Muscle of leg (tissue), 11 donors: Measurements from ENCODE around the gene PRKG2. TPM values are rescaled to one million over a fixed set of nuclear protein-coding genes. Genes with fewer than 3 reads are reported as not detected.

ENCODE experiments used
- DNase-seq: peaks from one replicate; pipeline ENCODE4 v3.0.0; 2013
- H3K27ac ChIP-seq: one replicate; pipeline ENCODE4 v1.5.1; 2013; ENCODE audit warnings: mild to moderate bottlenecking, low read length, control low read depth
- H3K27me3 ChIP-seq: one replicate; pipeline ENCODE4 v1.6.1; 2013; ENCODE audit warnings: low read length; ENCODE audit not compliant: control insufficient read depth, insufficient read depth
- H3K36me3 ChIP-seq: one replicate; pipeline ENCODE4 v1.6.1; 2013; ENCODE audit warnings: low read length; ENCODE audit not compliant: control insufficient read depth, insufficient read depth
- H3K4me1 ChIP-seq: one replicate; pipeline ENCODE4 v1.6.1; 2013; ENCODE audit warnings: low read length; ENCODE audit not compliant: control insufficient read depth, insufficient read depth
- H3K4me3 ChIP-seq: one replicate; pipeline ENCODE4 v1.5.1; 2013; ENCODE audit warnings: low read length, control low read depth
- H3K9me3 ChIP-seq: replicated peaks from 2 replicates; pipeline ENCODE4 v1.6.1; 2013; ENCODE audit warnings: low read depth, low read length; ENCODE audit not compliant: control insufficient read depth
- WGBS: methylation state at CpG from one replicate; pipeline ENCODE4 v1.1.5; 2013; ENCODE audit warnings: missing lambda C conversion rate; ENCODE audit not compliant: insufficient coverage; 5-methylcytosine and 5-hydroxymethylcytosine counted together
- polyA plus RNA-seq, 8 donors: library from polyadenylated mRNA; unstranded; fragments of 120-200 nt; gene quantifications; one replicate each; pipeline versions ENCODE4 v1.2.1 to v1.2.3, GENCODE V29; 2013; ENCODE audit warnings: inconsistent platforms in 1 of 8, low replicate concordance in 1 of 8; ENCODE audit not compliant: insufficient read length in 8 of 8, insufficient read depth in 1 of 8
- total RNA-seq: library from RNA; stranded (reverse); fragments of 120-200 nt; gene quantifications from one replicate; pipeline ENCODE4 v1.2.4, GENCODE V29; 2013

Gene PRKG2
- total and polyA plus RNA-seq, 9 donors = 0.08 to 3.3 (median 0.84) TPM

- Histone ChIP-seq H3K4me3 (no peak overlapping the region), H3K27ac (no peak overlapping the region), H3K9me3 (no peaks in the 10 kb centered on the region), H3K36me3 (no peaks in the 10 kb centered on the region), H3K4me1 (no peaks in the 10 kb centered on the region), H3K27me3 (no peaks in the 10 kb centered on the region)
- 76% methylated on average over 2 of the region's 3 CpGs for WGBS
- peak; percentile 5 for DNase-seq
Observed at GRCh38 chr4:81137446-81137845, 77.6 kb downstream of the PRKG2 start.

GRCh38 chr4:81136161-81136905 is 78.7 kb downstream of the PRKG2 start:
- Histone ChIP-seq H3K27ac (no peak overlapping the region), H3K4me3 (no peak overlapping the region), H3K36me3 (no peaks in the 10 kb centered on the region), H3K27me3 (no peaks in the 10 kb centered on the region), H3K9me3 (no peaks in the 10 kb centered on the region), H3K4me1 (no peaks in the 10 kb centered on the region)
- whole genome bisulfite sequencing = 50% methylated on average over 5 of the region's 8 CpGs
- peak; percentile 89 for DNase-seq

GRCh38 chr4:81135501-81135900 is 79.5 kb downstream of the PRKG2 start:
- no peaks in the 10 kb centered on the region for H3K9me3 ChIP-seq
- no peak overlapping the region for H3K4me3 ChIP-seq
- no peaks in the 10 kb centered on the region for H3K27me3 ChIP-seq
- no peak overlapping the region for H3K27ac ChIP-seq
- DNase-seq = no peak
- H3K36me3 ChIP-seq = no peaks in the 10 kb centered on the region
- no peaks in the 10 kb centered on the region for H3K4me1 ChIP-seq
- WGBS = no CpG with 5 or more reads among the region's 2 CpGs

- no peak for DNase-seq
- Histone ChIP-seq H3K36me3 (no peaks in the 10 kb centered on the region), H3K9me3 (no peaks in the 10 kb centered on the region), H3K4me1 (no peaks in the 10 kb centered on the region), H3K27me3 (no peaks in the 10 kb centered on the region), H3K27ac (no peak overlapping the region), H3K4me3 (no peak overlapping the region)
- no CpG with 5 or more reads among the region's 2 CpGs for WGBS
Observed at GRCh38 chr4:81131563-81131962, 83.5 kb downstream of the PRKG2 start.

GRCh38 chr4:81131066-81131465 is 84.0 kb downstream of the PRKG2 start:
- H3K4me3 ChIP-seq = no peak overlapping the region
- no peaks in the 10 kb centered on the region for H3K4me1 ChIP-seq
- WGBS = 79% methylated on average over 3 of the region's 4 CpGs
- H3K27ac ChIP-seq = no peak overlapping the region
- no peaks in the 10 kb centered on the region for H3K27me3 ChIP-seq
- H3K36me3 ChIP-seq = no peaks in the 10 kb centered on the region
- no peaks in the 10 kb centered on the region for H3K9me3 ChIP-seq
- DNase-seq = no peak

GRCh38 chr4:81130569-81130968 is 84.5 kb downstream of the PRKG2 start:
- H3K9me3 ChIP-seq = no peaks in the 10 kb centered on the region
- no peaks in the 10 kb centered on the region for H3K36me3 ChIP-seq
- WGBS = 68% methylated on average over 4 of the region's 7 CpGs
- no peaks in the 10 kb centered on the region for H3K4me1 ChIP-seq
- no peak overlapping the region for H3K4me3 ChIP-seq
- no peaks in the 10 kb centered on the region for H3K27me3 ChIP-seq
- H3K27ac ChIP-seq = no peak overlapping the region
- no peak for DNase-seq

GRCh38 chr4:81120055-81120454 is 95.0 kb downstream of the PRKG2 start:
- Histone ChIP-seq H3K27ac (no peak overlapping the region), H3K9me3 (no peaks in the 10 kb centered on the region), H3K36me3 (no peaks in the 10 kb centered on the region), H3K4me3 (no peak overlapping the region), H3K4me1 (no peaks in the 10 kb centered on the region), H3K27me3 (no peaks in the 10 kb centered on the region)
- 79% methylated on average over 4 of the region's 5 CpGs for WGBS
- DNase-seq = no peak

GRCh38 chr4:81118086-81118485 is 96.9 kb downstream of the PRKG2 start:
- no peak overlapping the region for H3K27ac ChIP-seq
- no peak for DNase-seq
- WGBS = 50% methylated on average over 1 of the region's 7 CpGs

GRCh38 chr4:81116566-81116965 is 98.5 kb downstream of the PRKG2 start:
- Histone ChIP-seq H3K27me3 (no peaks in the 10 kb centered on the region), H3K4me1 (no peaks in the 10 kb centered on the region), H3K36me3 (no peaks in the 10 kb centered on the region), H3K27ac (no peak overlapping the region), H3K4me3 (no peak overlapping the region), H3K9me3 (no peaks in the 10 kb centered on the region)
- DNase-seq = no peak
- WGBS = no CpG with 5 or more reads among the region's 1 CpG

More at GRCh38 chr4:81118086-81118485, 96.9 kb downstream of the PRKG2 start:
- H3K27me3 ChIP-seq = no peaks in the 10 kb centered on the region
- H3K4me3 ChIP-seq = no peak overlapping the region
- no peaks in the 10 kb centered on the region for H3K4me1 ChIP-seq
- H3K36me3 ChIP-seq = no peaks in the 10 kb centered on the region
- H3K9me3 ChIP-seq = no peaks in the 10 kb centered on the region

- Histone ChIP-seq H3K4me1 (no peaks in the 10 kb centered on the region), H3K9me3 (no peaks in the 10 kb centered on the region), H3K27ac (no peak overlapping the region), H3K4me3 (no peak overlapping the region), H3K27me3 (no peaks in the 10 kb centered on the region), H3K36me3 (no peaks in the 10 kb centered on the region)
- WGBS = 96% methylated on average over 4 of the region's 5 CpGs
- DNase-seq = no peak
Observed at GRCh38 chr4:81113024-81113423, 102.0 kb downstream of the PRKG2 start.

- DNase-seq = no peak
- no peaks in the 10 kb centered on the region for H3K9me3 ChIP-seq
- no peak overlapping the region for H3K4me3 ChIP-seq
- no peaks in the 10 kb centered on the region for H3K27me3 ChIP-seq
- H3K4me1 ChIP-seq = no peaks in the 10 kb centered on the region
- WGBS = no CpG with 5 or more reads among the region's 1 CpG
- no peaks in the 10 kb centered on the region for H3K36me3 ChIP-seq
- no peak overlapping the region for H3K27ac ChIP-seq
Observed at GRCh38 chr4:81109356-81109755, 105.7 kb downstream of the PRKG2 start.
